Astrocyte (in vitro differentiated cells and primary cell): ENCODE data around the gene SPATA6. TPM values are rescaled to one million over a fixed set of nuclear protein-coding genes. Genes with fewer than 3 reads are reported as not detected.
A peak's percentile ranks its signal among the peaks of the same experiment; 100 is the strongest.

ENCODE experiments used
- DNase-seq: peaks from one replicate; pipeline ENCODE4 v3.0.0-alpha.2; 2010; ENCODE audit warnings: low read depth
- FAIRE-seq: peaks from 2 replicates; lab custom pipeline; 2011; peaks lifted over from hg19 to GRCh38; lab: Jason Lieb, UNC
- H2AFZ ChIP-seq: 2 replicates; pipeline ENCODE4 v1.6.0; 2012; ENCODE audit warnings: low read depth, low read length, inconsistent platforms
- H3K27ac ChIP-seq: 2 replicates; pipeline ENCODE4 v1.5.1; 2011; ENCODE audit warnings: low read depth, low read length, inconsistent platforms
- H3K27me3 ChIP-seq: 2 replicates; pipeline ENCODE4 v1.6.0; 2011; ENCODE audit warnings: low read length, inconsistent platforms; ENCODE audit not compliant: insufficient read depth
- H3K36me3 ChIP-seq: 2 replicates; pipeline ENCODE4 v1.5.1; 2011; ENCODE audit warnings: low read length, inconsistent platforms; ENCODE audit not compliant: insufficient read depth
- H3K4me1 ChIP-seq: 2 replicates; pipeline ENCODE4 v1.5.1; 2011; ENCODE audit warnings: low read length, inconsistent platforms; ENCODE audit not compliant: insufficient read depth
- H3K4me2 ChIP-seq: 2 replicates; pipeline ENCODE4 v1.6.0; 2012; ENCODE audit warnings: low read length, inconsistent platforms
- H3K4me3 ChIP-seq: 2 replicates; pipeline ENCODE4 v1.5.1; 2011; ENCODE audit warnings: low read depth, mild to moderate bottlenecking, low read length, inconsistent platforms; ENCODE audit not compliant: insufficient read depth
- H3K79me2 ChIP-seq: 2 replicates; pipeline ENCODE4 v1.6.0; 2012; ENCODE audit warnings: mild to moderate bottlenecking, low read length, inconsistent platforms; ENCODE audit not compliant: insufficient read depth
- H3K9ac ChIP-seq: 2 replicates; pipeline ENCODE4 v1.6.0; 2012; ENCODE audit warnings: mild to moderate bottlenecking, low read length, inconsistent platforms
- H3K9me3 ChIP-seq: 2 replicates; pipeline ENCODE4 v1.5.1; 2012; ENCODE audit warnings: low read depth, mild to moderate bottlenecking, low read length, inconsistent platforms; ENCODE audit not compliant: insufficient read depth
- H4K20me1 ChIP-seq: 2 replicates; pipeline ENCODE4 v1.6.0; 2012; ENCODE audit warnings: low read length, inconsistent platforms; ENCODE audit not compliant: insufficient read depth
- H3K27ac Mint-ChIP-seq: one replicate; pipeline ENCODE4 v1.8.0; 2021; ENCODE audit warnings: mild to moderate bottlenecking, mixed read lengths; ENCODE audit not compliant: unreplicated experiment
- H3K27me3 Mint-ChIP-seq: one replicate; pipeline ENCODE4 v1.8.0; 2021; ENCODE audit warnings: low read depth, mixed read lengths; ENCODE audit not compliant: unreplicated experiment
- H3K36me3 Mint-ChIP-seq: one replicate; pipeline ENCODE4 v1.8.0; 2021; ENCODE audit warnings: low read depth, mixed read lengths; ENCODE audit not compliant: unreplicated experiment
- H3K4me1 Mint-ChIP-seq: one replicate; pipeline ENCODE4 v1.8.0; 2021; ENCODE audit warnings: low read depth, mixed read lengths; ENCODE audit not compliant: unreplicated experiment
- H3K4me3 Mint-ChIP-seq: one replicate; pipeline ENCODE4 v1.8.0; 2021; ENCODE audit warnings: mild to moderate bottlenecking, moderate library complexity, mixed read lengths; ENCODE audit not compliant: unreplicated experiment
- H3K9me3 Mint-ChIP-seq: one replicate; pipeline ENCODE4 v1.8.0; 2021; ENCODE audit warnings: mild to moderate bottlenecking, mixed read lengths; ENCODE audit not compliant: unreplicated experiment
- CTCF ChIP-seq: IDR thresholded peaks from 2 replicates; pipeline ENCODE4 v1.5.1; 2011; ENCODE audit warnings: low read depth, mild to moderate bottlenecking, inconsistent platforms, low read length, moderate library complexity; ENCODE audit not compliant: insufficient read depth
- EZH2 ChIP-seq: IDR thresholded peaks from 2 replicates; pipeline ENCODE4 v1.6.1; 2012; ENCODE audit warnings: mild to moderate bottlenecking, low read length, inconsistent platforms; ENCODE audit not compliant: insufficient read depth
- total RNA-seq: library from RNA; stranded (reverse); gene quantifications from 2 replicates; pipeline ENCODE4 v1.2.1, GENCODE V29; 2021

SPATA6 gene
- total RNA-seq, 1 donor from 2014 or later: 8.2 TPM

- Histone ChIP-seq H3K36me3 (no peaks in the 10 kb centered on the region), H3K27me3 (no peaks in the 10 kb centered on the region), H2AFZ (no peak overlapping the region), H4K20me1 (no peaks in the 10 kb centered on the region), H3K9ac (no peak overlapping the region), H3K79me2 (no peaks in the 10 kb centered on the region), H3K9me3 (no peaks in the 10 kb centered on the region), H3K4me2 (no peak overlapping the region), H3K27ac (no peak overlapping the region), H3K4me3 (no peak overlapping the region), H3K4me1 (no peaks in the 10 kb centered on the region)
- Mint-ChIP-seq H3K9me3 (peaks cover 1% of the 10 kb centered on the region), H3K27ac (no peak overlapping the region), H3K4me1 (peaks cover 7% of the 10 kb centered on the region), H3K36me3 (no peaks in the 10 kb centered on the region), H3K4me3 (no peak overlapping the region), H3K27me3 (no peaks in the 10 kb centered on the region)
- TF ChIP-seq EZH2 (no peak), CTCF (no peak)
- DNase-seq (peak; percentile 29), FAIRE-seq (no peak)
Observed at GRCh38 chr1:48405400-48405799, 66.6 kb downstream of the SPATA6 start.

GRCh38 chr1:48402599-48402998 is 69.4 kb downstream of the SPATA6 start:
- Histone ChIP-seq H3K36me3 (no peaks in the 10 kb centered on the region), H3K27ac (no peak overlapping the region), H3K27me3 (no peaks in the 10 kb centered on the region), H3K4me2 (no peak overlapping the region), H3K4me3 (no peak overlapping the region), H3K79me2 (no peaks in the 10 kb centered on the region), H3K9me3 (no peaks in the 10 kb centered on the region), H2AFZ (no peak overlapping the region), H3K4me1 (no peaks in the 10 kb centered on the region), H3K9ac (no peak overlapping the region), H4K20me1 (no peaks in the 10 kb centered on the region)
- no peak for TF ChIP-seq EZH2
- no peak for TF ChIP-seq CTCF
- DNase-seq (no peak), FAIRE-seq (no peak)
- Mint-ChIP-seq H3K27ac (no peak overlapping the region), H3K27me3 (no peaks in the 10 kb centered on the region), H3K36me3 (no peaks in the 10 kb centered on the region), H3K4me1 (peaks cover 7% of the 10 kb centered on the region), H3K4me3 (no peak overlapping the region), H3K9me3 (no peaks in the 10 kb centered on the region)

GRCh38 chr1:48396208-48396607 is 75.8 kb downstream of the SPATA6 start:
- DNase-seq: no peak
- no peak overlapping the region for H2AFZ ChIP-seq
- Mint-ChIP-seq H3K27me3 (no peaks in the 10 kb centered on the region), H3K9me3 (no peaks in the 10 kb centered on the region), H3K27ac (no peak overlapping the region), H3K4me3 (no peak overlapping the region), H3K4me1 (no peaks in the 10 kb centered on the region), H3K36me3 (no peaks in the 10 kb centered on the region)
- H3K27ac ChIP-seq: no peak overlapping the region
- H3K36me3 ChIP-seq: no peaks in the 10 kb centered on the region
- H3K4me3 ChIP-seq: no peak overlapping the region
- no peaks in the 10 kb centered on the region for H3K9me3 ChIP-seq
- H4K20me1 ChIP-seq: no peaks in the 10 kb centered on the region
- TF ChIP-seq CTCF (no peak), EZH2 (no peak)
- H3K4me2 ChIP-seq: no peak overlapping the region
- FAIRE-seq: no peak
- no peaks in the 10 kb centered on the region for H3K79me2 ChIP-seq
- H3K4me1 ChIP-seq: no peaks in the 10 kb centered on the region
- H3K9ac ChIP-seq: no peak overlapping the region
- no peaks in the 10 kb centered on the region for H3K27me3 ChIP-seq
